Measurements from ENCODE around the gene AHCYL2. TPM values are rescaled to one million over a fixed set of nuclear protein-coding genes. Genes with fewer than 3 reads are reported as not detected.
"Not testable (repeated sequence)": the region's sequence is repeated elsewhere in the genome, so short reads cannot be mapped to it uniquely, and the experiment has no call there.

Gene AHCYL2
- total RNA-seq, 1 experiment from 2014 or later = 4.8 TPM

GRCh38 chr7:129394982-129395914, 170.4 kb downstream of the AHCYL2 start:
- H3K27me3 ChIP-seq = no peaks in the 10 kb centered on the region
- H3K36me3 ChIP-seq = no peaks in the 10 kb centered on the region
- no peak overlapping the region for H3K4me3 ChIP-seq
- no peak for DNase-seq
- H3K9me3 ChIP-seq = no peaks in the 10 kb centered on the region

- DNase-seq = no peak
- Histone ChIP-seq H3K27me3 (no peaks in the 10 kb centered on the region), H3K36me3 (no peaks in the 10 kb centered on the region), H3K9me3 (no peaks in the 10 kb centered on the region), H3K4me3 (no peak overlapping the region)
Observed at GRCh38 chr7:129401228-129401966, 176.6 kb downstream of the AHCYL2 start.

- Histone ChIP-seq H3K9me3 (no peaks in the 10 kb centered on the region), H3K4me3 (no peak overlapping the region), H3K36me3 (no peaks in the 10 kb centered on the region), H3K27me3 (no peaks in the 10 kb centered on the region)
- no peak for DNase-seq
Observed at GRCh38 chr7:129401967-129402860, 177.4 kb downstream of the AHCYL2 start.

- Histone ChIP-seq H3K9me3 (no peaks in the 10 kb centered on the region), H3K27me3 (no peaks in the 10 kb centered on the region)
Observed at GRCh38 chr7:129405527-129405926, 180.7 kb downstream of the AHCYL2 start.

GRCh38 chr7:129410238-129410637, 185.4 kb downstream of the AHCYL2 start:
- not testable (repeated sequence) for H3K27me3 ChIP-seq, H3K9me3 ChIP-seq, H3K36me3 ChIP-seq, DNase-seq, H3K4me3 ChIP-seq

More at GRCh38 chr7:129405527-129405926, 180.7 kb downstream of the AHCYL2 start:
- no peak for DNase-seq
- Histone ChIP-seq H3K36me3 (no peaks in the 10 kb centered on the region), H3K4me3 (no peak overlapping the region)

GRCh38 chr7:129412501-129412900, 187.7 kb downstream of the AHCYL2 start:
- Histone ChIP-seq H3K4me3 (no peak overlapping the region), H3K27me3 (no peaks in the 10 kb centered on the region), H3K9me3 (0 out of 2 replicates have a peak, but pooled peaks cover 1% of the 10 kb centered on the region), H3K36me3 (no peaks in the 10 kb centered on the region)
- DNase-seq = no peak

- no peak for DNase-seq
- Histone ChIP-seq H3K27me3 (no peaks in the 10 kb centered on the region), H3K4me3 (no peak overlapping the region), H3K9me3 (0 out of 2 replicates have a peak, but pooled peaks cover 1% of the 10 kb centered on the region), H3K36me3 (no peaks in the 10 kb centered on the region)
Observed at GRCh38 chr7:129417073-129417472, 192.2 kb downstream of the AHCYL2 start.

GRCh38 chr7:129421717-129422250, 197.0 kb downstream of the AHCYL2 start:
- no peaks in the 10 kb centered on the region for H3K36me3 ChIP-seq
- no peaks in the 10 kb centered on the region for H3K9me3 ChIP-seq
- H3K4me3 ChIP-seq = no peak overlapping the region
- H3K27me3 ChIP-seq = no peaks in the 10 kb centered on the region
- no peak for DNase-seq

GRCh38 chr7:129422727-129423126, 197.9 kb downstream of the AHCYL2 start:
- Histone ChIP-seq H3K36me3 (no peaks in the 10 kb centered on the region), H3K9me3 (no peaks in the 10 kb centered on the region), H3K4me3 (no peak overlapping the region), H3K27me3 (no peaks in the 10 kb centered on the region)
- no peak for DNase-seq

- H3K36me3 ChIP-seq = no peaks in the 10 kb centered on the region
- no peak for DNase-seq
- H3K4me3 ChIP-seq = no peak overlapping the region
- no peaks in the 10 kb centered on the region for H3K9me3 ChIP-seq
- no peaks in the 10 kb centered on the region for H3K27me3 ChIP-seq
Observed at GRCh38 chr7:129423700-129424410, 199.0 kb downstream of the AHCYL2 start.

GRCh38 chr7:129426482-129426881, 201.7 kb downstream of the AHCYL2 start:
- no peaks in the 10 kb centered on the region for H3K9me3 ChIP-seq
- no peaks in the 10 kb centered on the region for H3K36me3 ChIP-seq
- H3K4me3 ChIP-seq = no peak overlapping the region
- DNase-seq = no peak
- no peaks in the 10 kb centered on the region for H3K27me3 ChIP-seq

- Histone ChIP-seq H3K9me3 (no peaks in the 10 kb centered on the region), H3K27me3 (no peaks in the 10 kb centered on the region), H3K36me3 (no peaks in the 10 kb centered on the region), H3K4me3 (no peak overlapping the region)
- DNase-seq = no peak
Observed at GRCh38 chr7:129427526-129428045, 202.8 kb downstream of the AHCYL2 start.

- Histone ChIP-seq H3K27me3 (no peaks in the 10 kb centered on the region), H3K9me3 (no peaks in the 10 kb centered on the region), H3K4me3 (no peak overlapping the region), H3K36me3 (no peaks in the 10 kb centered on the region)
- no peak for DNase-seq
Observed at GRCh38 chr7:129431911-129432643, 207.2 kb downstream of the AHCYL2 start.

GRCh38 chr7:129433847-129434674, 209.2 kb downstream of the AHCYL2 start, which contains the start of gene STRIP2:
TSS of gene STRIP2 (plus strand) at chr7:129434432. CDS start at chr7:129434473, 41 bp downstream.
- Histone ChIP-seq H3K4me3 (peak within 1 kb of the TSS; percentile 61), H3K36me3 (no peaks in the 10 kb centered on the region), H3K9me3 (no peaks in the 10 kb centered on the region), H3K27me3 (no peaks in the 10 kb centered on the region)
- DNase-seq = peak; percentile 86
